Right renal cortex interstitium (tissue), 3 donors: ENCODE measurements around the gene CSNK2A2. TPM values are rescaled to one million over a fixed set of nuclear protein-coding genes. Genes with fewer than 3 reads are reported as not detected.

Experiments used
- DNase-seq, 3 donors: peaks; one replicate each; pipeline ENCODE4 v3.0.0-alpha.2; 2013; ENCODE audit warnings: low read depth in 3 of 3, low spot score in 2 of 3
- polyA plus RNA-seq, 3 donors: library from polyadenylated mRNA; unstranded; fragments of 120-200 nt; gene quantifications; one replicate each; pipeline ENCODE4 v1.2.1, GENCODE V29; 2013; ENCODE audit not compliant: insufficient read length in 3 of 3

Gene CSNK2A2
- polyA plus RNA-seq, 3 donors: 69.7 to 73.5 (median 73.1) TPM

DNA sequence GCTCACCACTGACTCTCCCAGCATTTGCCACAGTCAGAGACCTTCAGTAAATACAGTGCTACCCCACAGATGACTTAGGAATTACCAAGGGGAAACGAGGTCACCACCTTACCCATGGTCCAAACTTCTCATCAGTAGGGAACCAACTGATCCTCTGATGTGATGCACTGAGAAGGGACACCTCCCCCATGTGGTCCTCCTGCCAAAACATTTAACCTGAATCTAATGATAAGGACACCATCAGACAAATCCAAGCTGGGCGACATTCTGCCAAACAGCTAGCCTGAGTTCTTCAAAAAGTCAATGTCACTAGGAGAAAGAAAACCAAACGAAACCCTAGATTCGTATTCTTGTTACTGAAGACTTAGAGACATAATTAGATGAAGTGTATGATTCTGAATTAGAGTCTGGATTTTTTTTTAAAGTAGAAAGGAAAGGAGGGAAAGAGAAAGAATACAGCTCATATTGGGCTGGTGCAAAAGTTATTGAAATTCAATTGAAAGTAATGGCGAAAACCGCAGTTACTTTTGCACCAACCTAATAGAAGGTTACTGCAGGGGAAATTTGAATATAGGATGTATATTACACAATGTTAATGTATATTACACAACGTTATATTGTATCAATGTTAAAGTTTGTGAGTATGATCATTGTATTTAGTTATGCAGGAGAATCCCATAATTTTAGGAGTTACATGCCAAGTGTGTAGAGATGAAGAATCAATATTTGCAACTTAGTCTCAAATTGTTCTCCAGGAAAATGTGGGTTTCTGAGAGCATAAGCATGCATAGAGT lies 2.3 kb upstream of the CSNK2A2 start:
- no peak for DNase-seq

DNA sequence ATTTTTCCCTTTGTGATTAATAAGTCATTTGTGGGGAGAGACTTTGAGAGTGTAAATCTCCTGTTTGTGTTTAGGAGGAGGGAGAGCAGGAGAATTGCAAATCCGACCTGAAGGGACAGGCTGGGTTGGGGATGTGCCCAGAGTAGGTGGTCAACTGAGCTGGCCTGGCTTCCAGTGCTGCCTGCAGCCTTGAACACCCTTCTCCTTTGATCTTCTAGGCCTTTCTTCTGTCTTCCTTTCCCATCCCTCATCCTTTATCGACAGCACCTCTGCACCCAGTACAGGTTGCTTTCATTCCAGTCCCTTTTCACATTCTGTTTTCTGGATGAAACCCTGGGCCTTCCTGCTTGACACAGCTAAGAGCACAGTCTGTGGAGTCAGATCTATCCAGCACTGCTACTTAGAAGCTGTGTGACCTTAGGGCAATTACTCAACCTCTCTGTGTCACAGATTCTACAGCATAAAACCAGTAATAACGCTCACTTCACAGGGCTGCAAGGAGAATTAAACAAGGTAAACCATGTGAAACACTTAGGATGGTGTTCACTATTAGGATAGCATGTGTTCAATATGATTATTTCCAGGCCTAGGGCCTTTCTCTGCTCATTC lies 1.0 kb upstream of the CSNK2A2 start:
- DNase-seq: no peak

DNA sequence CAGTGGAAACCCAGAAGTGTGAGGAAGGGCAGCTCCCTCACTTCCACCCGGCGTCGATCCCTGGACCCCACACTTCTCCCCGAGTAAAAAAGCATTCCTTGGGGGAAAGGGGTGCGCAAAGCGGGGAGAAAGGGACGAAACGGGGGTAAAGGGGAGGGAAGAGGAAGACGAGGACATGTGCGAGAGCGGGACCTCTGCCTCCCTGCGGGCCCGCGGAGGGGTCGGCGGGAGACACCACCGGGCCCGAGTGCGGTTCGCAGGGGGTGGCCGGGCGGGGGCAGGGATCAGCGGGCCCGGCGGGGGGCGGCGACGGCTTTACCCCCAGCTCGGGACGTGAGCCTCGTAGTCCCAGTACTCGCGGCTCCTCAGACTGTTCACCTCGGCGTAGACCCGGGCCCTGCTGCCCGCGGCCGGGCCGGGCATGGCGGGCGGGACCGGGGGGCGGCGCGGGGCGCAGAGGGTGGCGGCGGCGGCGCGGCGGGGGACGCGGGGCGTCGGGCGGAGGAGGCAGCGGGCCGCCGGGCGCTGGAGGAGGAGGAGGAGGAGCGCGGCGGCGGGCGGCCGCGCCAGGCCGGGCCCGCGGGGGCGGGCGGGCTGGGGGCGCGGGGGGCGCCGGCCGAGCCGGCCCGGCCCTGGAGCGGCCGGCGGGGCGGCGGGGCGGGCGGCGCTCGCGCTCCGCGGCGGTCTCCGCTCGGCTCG lies 443 bp downstream of the CSNK2A2 start:
- no peak for DNase-seq

DNA sequence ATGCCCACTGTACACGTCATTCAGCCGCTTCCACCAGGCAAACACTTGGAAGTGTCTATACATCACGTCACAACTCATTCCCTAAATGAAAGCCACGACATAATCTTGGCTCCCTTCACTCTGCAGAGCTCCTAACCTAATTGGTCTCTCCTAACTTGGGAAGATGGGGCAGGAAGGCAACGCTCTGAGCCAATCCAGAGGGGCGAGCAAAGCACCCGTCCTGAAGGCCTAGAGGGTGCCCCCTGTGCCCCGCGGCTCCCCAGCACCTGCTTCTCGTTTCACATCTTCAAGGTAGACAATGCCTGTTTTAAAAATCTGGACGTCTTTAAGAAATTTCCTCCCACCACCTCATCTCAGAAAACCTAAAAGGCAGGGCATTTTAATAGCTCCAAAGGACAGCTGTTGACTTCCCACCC lies 1.0 kb downstream of the CSNK2A2 start:
- no peak for DNase-seq

DNA sequence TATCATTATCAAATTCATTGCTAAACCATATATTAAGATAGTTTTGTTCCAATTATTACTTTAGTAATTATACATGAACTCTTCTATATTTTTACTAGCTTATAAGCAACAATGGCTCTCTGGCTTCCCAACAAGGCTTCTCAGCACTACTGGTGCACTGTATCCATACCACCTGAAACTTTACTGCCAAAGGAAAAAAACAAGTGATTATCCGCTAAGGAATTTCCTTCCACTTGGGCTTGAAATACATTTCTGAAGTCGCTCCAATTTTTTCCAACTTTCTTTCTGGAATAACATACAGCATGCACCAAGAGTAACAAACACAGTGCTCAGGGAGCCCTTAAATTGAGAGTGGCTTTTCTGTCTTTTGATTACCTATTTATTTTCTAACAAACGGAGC lies 2.1 kb downstream of the CSNK2A2 start:
- no peak for DNase-seq

DNA sequence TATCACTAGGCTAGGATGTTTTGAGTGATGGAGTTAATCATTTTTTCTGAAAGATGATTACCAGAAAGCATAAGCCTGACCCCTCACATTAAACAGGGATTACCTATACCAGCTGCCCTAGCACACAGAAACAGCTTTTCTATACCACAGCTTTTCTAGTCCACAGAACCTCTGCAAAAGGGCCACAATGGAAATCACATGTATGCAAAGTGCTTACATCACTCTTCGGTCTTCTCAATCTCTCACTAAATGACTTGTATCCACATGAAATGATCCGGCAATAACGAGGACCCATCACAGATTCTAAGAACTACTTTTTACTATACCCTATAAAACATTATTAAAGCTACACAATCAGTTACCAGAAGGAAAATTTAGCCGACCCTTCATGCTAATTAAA lies 2.6 kb downstream of the CSNK2A2 start:
- DNase-seq: no peak

DNA sequence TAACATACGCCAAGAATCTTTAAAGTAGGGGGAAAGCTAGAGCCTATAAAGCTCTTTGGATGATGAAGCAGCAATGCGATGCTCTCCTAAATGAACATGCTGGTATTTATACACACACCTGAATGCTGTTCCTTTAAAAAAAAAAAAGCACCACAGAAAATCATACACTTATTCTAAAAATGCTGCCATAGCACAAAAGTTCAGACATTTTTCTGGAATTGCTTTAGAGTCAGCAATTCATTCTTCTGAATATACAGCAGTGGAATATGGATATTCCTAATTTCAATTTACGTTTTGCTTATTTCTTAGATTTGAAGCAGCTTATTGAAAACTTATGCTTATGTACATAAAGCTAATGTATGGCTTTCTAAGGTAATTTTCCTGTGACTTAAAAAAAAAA lies 3.1 kb downstream of the CSNK2A2 start:
- no peak for DNase-seq

DNA sequence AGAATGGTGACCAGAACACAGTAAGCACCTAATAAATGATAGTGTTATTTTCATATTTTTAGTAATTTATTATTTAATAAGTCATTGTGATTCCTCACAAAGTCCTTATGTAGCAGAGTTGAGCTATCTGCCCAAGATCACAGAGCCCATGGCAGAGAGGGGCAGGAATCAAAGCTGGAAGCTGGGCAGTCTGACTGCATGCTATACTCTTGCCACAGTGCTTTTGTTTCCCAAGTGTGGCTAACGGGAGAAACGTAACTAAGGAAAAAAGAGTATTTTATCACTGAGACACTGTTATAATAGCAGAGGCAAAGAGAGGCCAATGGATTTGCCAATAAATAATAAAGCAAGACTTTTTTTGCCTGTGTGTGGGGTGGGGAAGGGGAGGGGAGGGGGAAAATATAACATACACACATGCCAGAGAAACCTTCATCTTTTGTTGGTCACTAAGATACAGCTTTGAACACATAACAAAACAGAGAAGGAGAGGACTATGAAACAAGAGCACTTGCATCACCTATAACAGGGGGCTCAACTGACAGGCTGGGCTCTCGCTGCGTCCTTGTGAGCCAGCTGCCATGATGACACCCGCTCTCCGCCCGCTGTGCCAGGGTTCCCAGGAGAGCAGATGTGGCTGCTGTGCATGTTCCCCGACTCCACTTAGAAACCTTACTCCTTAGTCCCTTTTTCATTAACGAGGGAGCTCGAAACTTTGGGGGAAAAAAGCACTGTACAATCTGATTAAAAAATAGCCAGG lies 10.1 kb downstream of the CSNK2A2 start:
- DNase-seq: no peak

DNA sequence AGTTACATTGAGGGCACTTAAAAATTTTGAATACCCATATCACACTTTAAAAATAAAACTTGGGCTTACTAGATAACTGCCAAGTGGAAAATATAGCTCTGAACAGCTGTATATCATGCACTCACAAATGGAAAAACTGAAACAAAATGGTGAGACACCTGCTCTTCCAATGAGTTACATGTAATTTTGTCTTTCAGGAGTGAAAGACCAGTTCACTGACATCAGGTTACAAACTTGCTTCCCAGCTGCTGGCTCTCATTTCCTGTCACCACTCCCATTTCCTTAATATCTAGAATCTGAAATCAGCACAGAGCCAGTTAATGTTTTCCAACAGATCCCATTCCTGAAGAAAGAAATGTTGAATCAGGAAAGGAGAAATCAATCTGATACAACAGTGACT lies 10.8 kb downstream of the CSNK2A2 start:
- no peak for DNase-seq

DNA sequence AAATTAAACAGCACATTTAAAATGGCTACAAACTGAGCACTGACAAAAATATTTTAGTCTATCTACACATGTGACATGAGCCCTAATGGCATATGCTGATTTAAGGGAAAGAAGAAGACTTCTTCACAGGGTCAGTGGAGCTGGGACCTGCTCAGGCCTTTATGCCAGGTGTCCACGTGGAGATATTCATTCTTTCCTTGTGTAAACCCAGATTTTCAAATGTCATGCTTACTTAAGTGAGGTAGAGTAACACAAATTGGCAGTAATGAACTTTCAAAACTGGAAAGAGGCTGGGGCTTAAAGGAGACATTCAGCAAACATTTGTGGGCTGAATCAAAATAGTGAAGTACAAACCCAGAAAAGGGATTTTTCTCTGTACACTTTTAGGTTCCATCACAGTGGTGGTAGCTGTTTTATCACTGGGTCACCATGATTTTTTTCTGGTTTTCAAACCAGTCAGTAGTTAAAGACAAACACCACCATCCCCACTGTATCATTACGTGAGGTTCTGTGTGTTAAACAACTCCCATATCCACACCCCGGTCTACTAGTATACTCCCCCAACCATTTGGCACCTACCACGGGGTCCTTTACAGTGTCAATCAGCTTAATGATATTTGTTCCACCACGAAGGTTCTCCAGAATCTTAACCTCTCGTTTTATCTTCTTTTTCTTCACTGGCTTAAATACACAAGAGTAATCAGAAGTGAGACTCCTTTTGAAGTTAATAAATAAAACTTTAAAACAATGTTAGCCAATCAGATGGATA lies 11.5 kb downstream of the CSNK2A2 start:
- DNase-seq: no peak

DNA sequence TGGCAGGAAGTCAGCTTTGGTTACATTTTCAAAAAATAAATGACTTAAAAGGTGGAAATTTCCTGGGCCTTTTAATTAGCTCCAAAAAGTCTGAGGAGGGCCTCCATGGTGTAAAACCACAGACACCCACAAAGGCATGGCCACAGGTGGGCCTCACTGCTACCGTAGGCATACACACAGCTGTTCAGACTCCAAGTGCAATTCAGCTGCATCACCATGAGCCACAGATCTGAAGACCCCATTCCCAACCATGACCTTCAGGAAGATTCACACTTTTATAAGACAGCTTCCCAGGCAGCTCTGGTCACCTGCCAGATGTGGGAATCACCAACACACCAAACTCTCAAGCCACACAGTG lies 20.6 kb downstream of the CSNK2A2 start:
- DNase-seq: no peak

DNA sequence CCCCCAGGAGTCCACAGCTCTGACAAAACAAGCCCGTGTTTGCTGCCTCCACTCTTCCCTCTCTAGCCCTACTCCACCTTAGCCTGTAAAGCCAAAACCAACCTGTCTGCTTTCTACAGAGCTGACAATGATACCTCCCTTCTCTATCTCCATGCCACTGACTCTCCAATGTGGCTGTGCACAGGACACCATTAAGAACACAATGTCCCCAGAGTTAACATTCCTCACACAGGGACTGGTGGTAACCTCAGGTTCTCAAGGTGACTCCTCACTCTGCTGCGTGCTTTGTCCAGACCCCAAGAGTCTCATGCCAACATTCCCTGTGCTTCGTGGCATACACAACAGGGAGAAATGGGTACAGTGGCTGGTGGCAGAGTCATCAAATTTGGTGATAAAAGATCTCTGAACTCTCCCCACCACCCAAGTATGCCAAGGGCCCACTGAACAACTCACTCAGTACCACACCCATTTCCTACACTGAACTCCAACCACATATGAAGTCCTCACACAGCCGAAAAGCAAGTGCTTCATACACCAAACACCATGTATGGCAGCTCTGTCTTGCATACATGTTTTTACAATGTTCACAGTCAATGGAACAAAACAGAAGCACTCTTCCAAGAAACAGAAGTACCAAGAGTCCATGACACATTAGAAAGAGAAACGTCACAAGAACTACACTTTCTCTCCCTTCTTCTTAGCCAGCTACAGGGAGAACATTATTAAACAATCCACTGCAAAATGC lies 21.1 kb downstream of the CSNK2A2 start:
- DNase-seq: no peak

DNA sequence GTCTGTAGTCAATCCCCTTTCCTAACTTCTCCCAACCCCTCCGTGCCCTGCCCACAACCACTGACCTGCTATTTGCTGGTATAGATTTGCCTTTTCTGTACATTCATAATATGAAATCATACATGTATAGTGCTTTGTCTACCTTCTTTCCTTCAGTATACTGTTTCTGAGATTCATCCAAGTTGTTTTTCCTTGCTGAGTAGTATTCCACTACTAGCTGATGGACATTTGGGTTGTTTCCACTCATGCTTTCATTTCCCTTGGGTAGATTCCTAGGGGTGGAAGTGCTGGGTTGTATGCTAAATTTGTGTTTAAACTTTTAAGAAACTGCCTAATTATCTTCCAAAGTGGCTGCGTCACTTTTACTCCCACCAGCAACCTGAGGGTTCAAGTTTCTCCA lies 27.7 kb downstream of the CSNK2A2 start:
- DNase-seq: no peak

DNA sequence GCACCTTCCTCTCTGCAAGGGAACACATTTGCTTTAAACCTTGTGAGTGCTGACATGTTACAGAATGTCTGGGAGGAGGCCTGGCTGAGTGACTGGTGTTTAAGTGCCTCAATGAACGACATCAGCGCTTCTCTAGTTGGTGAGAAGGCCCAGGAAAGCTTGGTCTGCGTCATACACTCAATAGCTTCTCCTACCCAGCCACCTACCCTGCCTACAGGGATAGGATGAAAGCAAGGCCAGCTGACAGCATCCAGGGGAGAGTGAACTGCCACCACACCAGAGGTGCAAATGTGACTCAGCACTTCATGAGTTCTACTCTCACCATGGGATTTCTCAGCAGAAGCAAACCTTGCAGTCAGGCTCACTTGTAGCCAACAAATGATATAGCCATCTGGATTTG lies 37.1 kb downstream of the CSNK2A2 start:
- DNase-seq: no peak

DNA sequence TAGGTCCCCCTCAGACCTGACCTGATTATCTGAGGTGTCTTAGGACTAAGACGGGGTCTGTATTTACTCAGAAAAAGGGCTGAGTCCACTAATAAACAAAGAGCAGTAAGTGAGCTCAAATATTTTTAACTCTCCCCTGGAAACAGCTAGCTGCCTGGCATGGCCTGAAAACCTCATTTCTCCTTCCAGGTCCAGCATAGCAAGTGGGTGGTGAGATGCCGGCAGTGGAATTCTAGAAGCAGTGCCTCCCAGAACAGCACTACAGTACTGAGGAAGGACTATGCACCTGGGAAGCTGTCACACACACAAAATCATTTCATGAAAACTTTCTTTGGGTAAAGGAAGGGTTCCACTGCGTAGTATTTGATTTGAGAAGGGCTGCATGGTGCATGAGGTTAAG lies 39.2 kb downstream of the CSNK2A2 start:
- no peak for DNase-seq

DNA sequence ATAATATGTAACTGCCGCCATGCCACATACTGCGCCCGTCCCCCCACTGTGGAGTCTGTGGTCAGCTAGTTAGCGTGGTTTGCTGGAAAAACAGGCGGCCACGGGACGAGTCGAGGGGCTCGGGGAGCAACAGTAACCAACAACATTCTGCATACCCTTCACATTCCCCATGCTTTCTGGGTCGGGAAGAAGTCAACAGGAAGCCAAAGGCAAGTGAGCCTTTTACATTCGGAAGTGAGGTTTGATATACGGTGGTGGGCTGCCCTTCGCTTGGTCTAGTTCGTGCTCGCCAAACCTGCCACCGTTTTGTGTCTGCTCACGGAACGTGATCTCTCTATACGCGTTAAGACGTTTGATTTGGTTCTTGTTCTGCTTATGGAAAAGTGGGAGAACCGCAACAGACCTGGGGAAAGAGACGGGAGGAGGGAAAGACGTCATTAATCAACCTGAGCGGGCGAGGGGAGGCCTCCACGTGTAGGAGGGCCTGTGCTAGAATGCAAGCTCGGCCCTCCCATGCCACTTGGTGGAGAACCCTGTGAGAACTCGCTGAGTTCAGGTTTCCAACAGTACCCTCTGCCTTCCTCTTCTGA lies 39.9 kb downstream of the CSNK2A2 start:
- peak in 2 of 3 donors; percentile 18 to 32 for DNase-seq

DNA sequence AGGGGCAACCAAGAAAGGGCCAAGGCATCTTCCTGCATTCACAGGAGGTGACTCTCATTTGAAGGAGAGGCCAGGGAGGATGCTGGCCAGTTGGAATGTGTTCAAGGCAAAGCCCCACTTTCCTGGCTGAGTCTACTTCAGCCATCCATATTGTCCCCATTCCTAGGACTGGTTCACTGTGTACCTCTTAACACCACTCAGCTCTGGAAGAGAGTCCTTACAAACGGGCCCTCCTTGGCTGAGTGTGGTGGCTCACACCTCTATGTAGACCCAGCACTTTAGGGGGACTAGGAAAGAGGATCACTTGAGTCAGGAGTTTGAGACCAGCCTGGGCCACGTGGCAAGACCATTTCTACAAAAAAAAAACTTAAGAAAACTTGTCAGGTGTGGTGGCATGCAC lies 40.7 kb downstream of the CSNK2A2 start:
- DNase-seq: no peak

DNA sequence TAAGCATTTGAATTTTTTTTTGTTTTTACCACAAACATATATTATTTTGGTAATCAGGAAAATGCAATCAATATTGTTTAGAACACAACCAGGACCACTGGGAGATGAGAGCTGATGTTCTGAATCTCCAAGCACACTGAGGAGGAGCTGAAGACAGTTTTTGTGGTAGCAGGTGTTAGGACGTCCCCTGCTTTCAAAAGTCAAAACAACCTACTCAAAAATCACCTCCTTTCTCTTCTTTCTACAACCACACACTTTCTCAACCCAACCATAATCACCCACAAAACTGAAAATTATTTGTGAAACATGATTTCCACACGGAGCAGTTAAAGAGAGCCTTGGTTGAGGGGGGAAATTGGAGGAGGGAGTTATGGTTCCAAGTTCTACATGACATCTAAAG lies 42.1 kb downstream of the CSNK2A2 start:
- DNase-seq: no peak

DNA sequence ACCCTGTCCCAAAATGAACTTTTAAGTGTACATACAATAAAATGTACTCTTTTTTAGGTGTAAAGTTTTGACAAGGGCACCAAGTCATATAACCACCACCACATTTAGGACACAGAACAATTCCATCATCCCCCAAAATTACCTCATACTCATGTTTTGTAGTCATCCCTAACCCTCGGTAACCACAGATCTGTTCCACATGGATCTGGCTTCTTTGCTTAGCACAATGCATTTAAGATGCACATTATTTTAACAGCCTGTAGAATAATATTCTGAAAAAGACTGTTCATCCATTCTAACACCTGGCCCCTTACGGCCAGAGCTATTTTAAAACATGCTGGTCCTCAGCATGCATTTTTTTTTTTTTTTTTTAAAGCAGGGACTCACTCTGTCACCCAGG lies 43.6 kb downstream of the CSNK2A2 start:
- DNase-seq: no peak
